ENCODE results near the gene NFS1.

DNA sequence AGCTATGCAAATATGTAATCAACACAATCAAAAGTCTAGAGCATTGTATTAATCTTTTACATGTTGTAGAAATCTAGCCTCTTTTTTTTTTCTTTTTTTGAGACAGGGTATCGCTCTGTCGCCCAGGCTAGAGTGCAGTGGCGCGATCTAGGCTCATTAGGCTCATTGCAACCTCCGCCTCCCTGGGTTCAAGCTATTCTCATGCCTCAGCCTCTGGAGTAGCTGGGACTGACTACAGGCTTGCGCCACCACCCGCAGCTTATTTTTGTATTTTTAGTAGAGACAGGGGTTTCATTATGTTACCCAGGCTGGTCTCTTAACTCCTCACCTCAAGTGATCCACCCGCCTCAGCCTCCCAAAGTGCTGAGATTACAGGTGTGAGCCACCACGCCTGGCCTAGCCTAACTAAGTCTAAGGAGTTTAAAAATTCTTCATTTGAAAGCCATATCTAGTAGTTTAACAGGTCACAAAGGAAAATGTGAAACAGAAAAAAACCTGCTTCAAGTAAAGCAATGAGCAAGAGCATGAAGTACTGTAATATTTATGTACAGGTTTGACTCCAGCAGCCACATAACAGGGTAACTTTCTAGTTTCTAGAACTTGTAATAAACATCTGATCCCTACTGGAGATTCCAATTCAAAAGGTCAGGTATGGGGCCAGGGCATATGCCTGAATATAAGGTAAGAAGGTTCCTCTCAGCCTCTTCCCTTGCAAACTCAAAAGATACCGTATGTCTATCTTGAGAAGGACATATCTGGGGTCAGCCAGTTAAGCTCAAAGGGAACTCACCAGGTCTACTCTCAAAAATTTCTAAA is 38.8 kb downstream of the NFS1 start:
- TF ChIP-seq CTCF (IDR thresholded peaks at IDR 0.05) (no peak), ZFX (IDR thresholded peaks at IDR 0.05; ENCODE audit: borderline replicate concordance) (no peak)

All from 22Rv1 (cell line).